Activated CD4-positive, alpha-beta T cell treated with anti-CD3 and anti-CD28 coated beads for 36 hours (primary cell): Measurements from ENCODE around the gene WDR33. TPM values are rescaled to one million over a fixed set of nuclear protein-coding genes. Genes with fewer than 3 reads are reported as not detected.

Source experiments
- ATAC-seq: fragments of 200-7000 bp; cut with Tn5 transposase; one replicate; pipeline ENCODE4 v1.10.0; 2021; ENCODE audit warnings: mild to moderate bottlenecking, moderate library complexity
- CTCF ChIA-PET: fragments of 350-600 bp; sonication (Branson Sonifier 250); formaldehyde crosslinking; loops from one replicate; lab custom pipeline; 2021; ENCODE audit warnings: antibody characterized with exemption; lab: Charles Lee
- POLR2A ChIA-PET: fragments of 350-600 bp; sonication (Branson Sonifier 250); formaldehyde crosslinking; loops from one replicate; lab custom pipeline; 2021; ENCODE audit warnings: antibody characterized with exemption, inconsistent platforms; lab: Charles Lee
- DNase-seq: peaks from one replicate; pipeline ENCODE4 v3.0.0-alpha.2; 2020
- H3K27ac Mint-ChIP-seq: one replicate; pipeline ENCODE4 v1.8.0; 2021; ENCODE audit warnings: mixed read lengths
- H3K27me3 Mint-ChIP-seq: one replicate; pipeline ENCODE4 v1.8.0; 2021; ENCODE audit warnings: mixed read lengths
- H3K36me3 Mint-ChIP-seq: one replicate; pipeline ENCODE4 v1.8.0; 2021; ENCODE audit warnings: low read depth, mixed read lengths
- H3K4me1 Mint-ChIP-seq: one replicate; pipeline ENCODE4 v1.8.0; 2021; ENCODE audit warnings: mixed read lengths
- H3K4me3 Mint-ChIP-seq: one replicate; pipeline ENCODE4 v1.8.0; 2021; ENCODE audit warnings: mild to moderate bottlenecking, moderate library complexity, mixed read lengths
- H3K9me3 Mint-ChIP-seq: one replicate; pipeline ENCODE4 v1.8.0; 2021; ENCODE audit warnings: low read depth, mixed read lengths
- intact Hi-C, 2 experiments: fragments of 100-400 bp; cut with DNase I in 1 of 2; cut with micrococcal nuclease in 1 of 2; formaldehyde crosslinking; loops; one replicate each; pipeline versions ENCODE4 v1.14.2 to v1.15.1; 2022 to 2024; cut with DNase I, micrococcal nuclease
- total RNA-seq, 2 experiments: library from RNA; stranded (reverse); gene quantifications; one replicate each; pipeline ENCODE4 v1.2.3, GENCODE V29; 2021

Gene WDR33
- total RNA-seq, 2 experiments from 2014 or later: 58.6 to 76.3 TPM

DNA sequence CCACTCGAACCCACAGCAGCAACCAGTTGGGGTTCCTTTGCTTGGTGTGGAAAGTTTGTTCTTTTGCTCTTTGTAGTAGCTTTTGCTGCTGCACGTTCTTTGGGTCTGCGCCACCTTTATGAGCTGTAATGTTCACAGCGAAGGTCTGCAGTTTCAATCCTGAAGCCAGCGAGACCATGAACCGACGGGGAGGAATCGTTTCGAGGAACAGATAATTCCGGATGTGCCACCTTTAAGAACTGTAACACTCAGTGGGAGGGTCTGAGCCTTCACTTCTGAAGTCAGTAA, 150.7 kb downstream of the WDR33 start:
- ATAC-seq (no peak), DNase-seq (no peak)
- Mint-ChIP-seq H3K27ac (no peak overlapping the region), H3K4me1 (no peaks in the 10 kb centered on the region), H3K4me3 (no peak overlapping the region), H3K27me3 (peaks cover 21% of the 10 kb centered on the region), H3K36me3 (no peaks in the 10 kb centered on the region), H3K9me3 (no peaks in the 10 kb centered on the region)
- POLR2A ChIA-PET: interaction anchor here (1.2 kb wide), 1 partner anchor 16 kb away, joined by 6 read pairs; no protein-coding TSS in a partner anchor
- intact Hi-C loops: no loop called here
- CTCF ChIA-PET: interaction anchor here (1.3 kb wide), 1 partner anchor 10 kb away, joined by 5 read pairs; no protein-coding TSS in a partner anchor

GRCh38 chr2:127659408-127660290, 151.3 kb downstream of the WDR33 start:
- intact Hi-C loops: no loop called here
- ATAC-seq (no peak), DNase-seq (no peak)
- Mint-ChIP-seq H3K36me3 (no peaks in the 10 kb centered on the region), H3K27ac (no peak overlapping the region), H3K4me1 (no peaks in the 10 kb centered on the region), H3K9me3 (no peaks in the 10 kb centered on the region), H3K27me3 (peaks cover 15% of the 10 kb centered on the region), H3K4me3 (no peak overlapping the region)
- ChIA-PET POLR2A (interaction anchor here (0.6 to 1.2 kb wide), 2 partner anchors 16 to 92 kb away, joined by 3 to 6 read pairs; no protein-coding TSS in a partner anchor), CTCF (interaction anchor here (1.3 kb wide), 1 partner anchor 10 kb away, joined by 5 read pairs; no protein-coding TSS in a partner anchor)

DNA sequence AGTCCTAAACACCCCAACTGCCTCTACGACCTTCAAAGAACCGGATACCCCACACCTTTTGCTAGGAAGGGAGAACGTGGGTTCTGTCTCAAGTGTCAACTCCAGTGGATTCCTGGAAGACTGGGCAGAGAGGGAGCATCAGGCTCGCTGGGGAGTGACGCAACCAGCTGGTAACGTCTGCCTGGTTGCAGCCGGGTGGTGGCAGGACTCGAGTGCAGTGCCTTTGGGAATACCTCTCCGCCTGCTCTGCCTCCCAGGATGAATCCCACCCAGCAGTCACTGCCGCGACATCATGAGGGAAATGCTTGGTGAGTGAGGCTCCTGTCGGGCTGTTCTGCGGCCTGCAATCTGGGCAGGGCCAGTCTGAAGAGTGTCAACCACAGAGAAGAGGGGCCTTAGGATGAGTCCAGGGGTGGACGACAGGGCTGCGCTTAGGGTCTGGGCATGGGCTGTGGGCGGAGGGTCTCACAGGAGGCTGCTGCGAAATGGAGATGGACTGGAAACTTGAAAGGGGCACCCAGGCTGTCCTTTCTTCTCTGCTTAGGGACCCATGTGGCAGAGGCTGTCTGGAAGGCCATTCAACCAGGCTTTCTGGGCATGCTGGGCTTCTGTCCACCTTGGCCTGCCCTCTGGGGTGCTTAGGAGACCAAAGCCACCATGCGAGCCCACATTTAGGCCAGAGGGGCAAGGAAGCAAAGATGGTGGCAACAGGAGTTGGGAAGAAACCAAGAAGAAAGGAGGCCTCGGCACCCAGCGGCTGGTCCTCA, 152.1 kb downstream of the WDR33 start:
- intact Hi-C loops: no loop called here
- no peaks in the 10 kb centered on the region for H3K9me3 Mint-ChIP-seq
- DNase-seq (no peak), ATAC-seq (no peak)
- POLR2A ChIA-PET: no interaction called here
- H3K4me1 Mint-ChIP-seq: no peaks in the 10 kb centered on the region
- CTCF ChIA-PET: interaction anchor here (1.1 to 2.6 kb wide), 2 partner anchors 28 to 68 kb away, joined by 3 to 10 read pairs; no protein-coding TSS in a partner anchor
- H3K27me3 Mint-ChIP-seq: peaks cover 15% of the 10 kb centered on the region
- H3K36me3 Mint-ChIP-seq: no peaks in the 10 kb centered on the region
- H3K4me3 Mint-ChIP-seq: no peak overlapping the region
- H3K27ac Mint-ChIP-seq: no peak overlapping the region

DNA sequence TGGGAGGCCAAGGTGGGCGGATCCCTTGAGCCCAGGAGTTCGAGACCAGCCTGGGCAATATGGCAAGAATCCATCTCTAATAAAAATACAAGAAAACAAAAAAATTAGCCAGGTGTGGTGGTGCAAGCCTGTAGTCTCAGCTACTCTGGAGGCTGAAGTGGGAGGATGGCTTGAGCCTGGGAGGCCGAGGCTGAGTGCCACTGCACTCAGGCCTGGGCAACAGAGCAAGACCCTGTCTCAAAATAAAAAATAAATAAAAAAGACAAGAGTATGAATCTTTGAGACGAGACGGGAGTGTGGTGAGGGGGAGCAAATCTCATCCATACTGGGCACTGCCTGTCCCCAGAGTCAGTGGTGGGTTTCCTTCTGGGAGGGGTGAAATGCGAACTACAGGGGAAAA, 152.8 kb downstream of the WDR33 start:
- intact Hi-C loops: no loop called here
- no peak for DNase-seq
- no peaks in the 10 kb centered on the region for H3K36me3 Mint-ChIP-seq
- H3K4me3 Mint-ChIP-seq: no peak overlapping the region
- no peaks in the 10 kb centered on the region for H3K4me1 Mint-ChIP-seq
- no peaks in the 10 kb centered on the region for H3K9me3 Mint-ChIP-seq
- no peak overlapping the region for H3K27ac Mint-ChIP-seq
- ATAC-seq: no peak
- H3K27me3 Mint-ChIP-seq: peaks cover 8% of the 10 kb centered on the region
- POLR2A ChIA-PET: no interaction called here
- CTCF ChIA-PET: interaction anchor here (1.1 to 2.6 kb wide), 2 partner anchors 29 to 67 kb away, joined by 3 to 10 read pairs; no protein-coding TSS in a partner anchor

GRCh38 chr2:127657232-127657595, 153.8 kb downstream of the WDR33 start:
- Mint-ChIP-seq H3K27ac (no peak overlapping the region), H3K4me3 (no peak overlapping the region), H3K36me3 (no peaks in the 10 kb centered on the region), H3K9me3 (no peaks in the 10 kb centered on the region), H3K27me3 (peaks cover 6% of the 10 kb centered on the region), H3K4me1 (no peaks in the 10 kb centered on the region)
- DNase-seq (no peak), ATAC-seq (no peak)
- ChIA-PET CTCF (interaction anchor here (2.6 kb wide), 1 partner anchor 66 kb away, joined by 10 read pairs; no protein-coding TSS in a partner anchor), POLR2A (no interaction called here)
- intact Hi-C loops: no loop called here

DNA sequence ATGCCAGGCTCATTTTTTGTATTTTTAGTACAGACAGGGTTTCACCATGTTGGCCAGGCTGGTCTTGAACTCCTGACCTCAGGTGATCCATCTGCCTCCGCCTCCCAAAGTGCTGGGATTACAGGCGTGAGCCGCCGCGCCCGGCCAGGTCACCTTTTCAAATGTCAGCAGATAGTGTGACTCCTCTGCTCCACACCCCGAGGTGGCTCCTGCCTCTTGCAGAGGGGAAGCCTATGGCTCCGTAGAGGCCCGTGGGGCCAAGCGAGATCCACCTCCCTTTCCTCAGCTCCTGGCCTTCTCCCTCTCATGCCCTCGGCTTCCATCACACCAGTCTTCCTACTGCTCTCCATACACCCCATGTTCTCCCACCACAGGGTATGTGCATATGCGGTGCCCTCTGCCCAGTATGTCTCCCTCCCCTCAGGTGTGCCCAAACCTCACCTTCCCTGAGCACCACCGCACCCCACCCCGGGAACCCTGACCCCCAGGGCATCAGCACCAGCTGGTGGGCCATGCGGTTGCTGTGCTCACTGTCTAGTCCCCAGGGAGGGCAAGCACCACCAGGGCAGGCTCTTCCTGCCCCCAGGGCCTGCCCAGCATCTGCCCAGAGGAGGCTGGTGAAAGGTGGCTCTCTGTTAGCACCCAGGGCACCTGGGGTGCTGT, 154.3 kb downstream of the WDR33 start:
- Mint-ChIP-seq H3K4me1 (no peaks in the 10 kb centered on the region), H3K27ac (no peak overlapping the region), H3K27me3 (peaks cover 6% of the 10 kb centered on the region), H3K4me3 (no peak overlapping the region), H3K9me3 (no peaks in the 10 kb centered on the region), H3K36me3 (no peaks in the 10 kb centered on the region)
- intact Hi-C loops: no loop called here
- no peak for ATAC-seq
- DNase-seq: no peak
- POLR2A ChIA-PET: interaction anchor here (0.7 kb wide), 1 partner anchor 348 kb away, joined by 5 read pairs; no protein-coding TSS in a partner anchor
- CTCF ChIA-PET: interaction anchor here (2.6 kb wide), 1 partner anchor 65 kb away, joined by 10 read pairs; no protein-coding TSS in a partner anchor

DNA sequence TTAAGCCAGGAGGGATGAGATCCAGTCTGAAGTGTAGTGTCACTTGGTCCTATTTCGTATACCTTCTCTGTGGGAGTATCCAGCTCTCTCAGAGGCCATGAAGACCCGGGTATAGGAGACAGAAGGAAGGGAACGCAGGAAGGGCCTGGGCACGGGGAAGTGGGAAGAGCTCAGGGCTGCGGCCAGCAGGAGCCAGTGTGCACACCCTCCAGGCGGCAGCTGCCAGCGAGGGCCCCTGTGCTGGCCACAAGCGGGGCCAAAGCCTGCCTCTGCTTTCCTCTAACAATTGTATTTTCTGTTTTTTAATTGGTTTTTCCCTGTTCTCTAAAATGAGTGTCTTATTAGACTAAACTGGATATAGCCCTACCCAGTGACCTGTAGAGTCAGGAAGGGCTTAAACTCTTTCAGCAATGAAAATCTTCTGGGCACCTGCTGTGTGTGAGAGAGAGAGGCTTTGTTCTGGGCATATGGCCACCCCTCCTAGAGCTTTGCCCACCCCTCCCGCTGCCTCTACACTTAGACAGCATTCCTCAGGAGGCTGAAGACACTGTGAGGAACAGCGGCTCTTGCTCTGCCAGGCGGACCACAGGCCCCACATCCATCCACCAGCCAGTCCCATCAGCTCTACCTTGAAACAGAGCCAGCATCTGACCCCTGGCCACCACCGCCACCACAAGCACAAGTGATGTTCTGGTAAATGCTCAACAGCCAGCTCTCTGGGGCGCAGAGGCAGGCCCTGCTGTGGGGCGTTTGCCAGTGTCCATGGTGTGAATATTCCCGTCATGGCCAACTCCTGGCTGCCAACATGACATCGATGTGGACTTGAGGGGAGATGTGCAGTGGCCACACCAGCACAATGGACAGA, 155.5 kb downstream of the WDR33 start:
- peaks cover 2% of the 10 kb centered on the region for H3K27me3 Mint-ChIP-seq
- POLR2A ChIA-PET: no interaction called here
- H3K36me3 Mint-ChIP-seq: no peaks in the 10 kb centered on the region

DNA sequence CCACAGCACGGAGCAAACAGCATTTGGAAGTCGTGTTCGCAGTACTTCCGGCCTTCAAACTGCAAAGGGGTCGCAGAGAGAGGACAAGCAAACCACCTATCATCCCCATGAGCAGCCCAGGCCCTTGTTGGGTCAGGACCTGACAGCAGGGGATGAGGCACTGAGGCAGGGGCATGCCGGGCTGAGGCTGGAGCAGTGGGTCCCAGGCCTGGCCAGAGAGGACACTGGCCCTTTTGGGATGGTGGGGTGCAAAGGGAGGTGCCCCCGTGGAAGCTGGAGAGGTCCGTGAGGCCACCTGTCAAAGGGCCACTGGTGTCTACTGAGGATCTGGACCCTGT, 156.2 kb downstream of the WDR33 start:
- no peak for ATAC-seq
- intact Hi-C loops: loop anchor here in 1 of 2 experiments (5.0 kb wide), 1 partner anchor 178 kb away; no protein-coding TSS in a partner anchor
- ChIA-PET CTCF (interaction anchor here (8.5 kb wide), 1 partner anchor 64 kb away, joined by 145 read pairs; no protein-coding TSS in a partner anchor), POLR2A (no interaction called here)
- no peaks in the 10 kb centered on the region for H3K9me3 Mint-ChIP-seq
- no peak overlapping the region for H3K4me3 Mint-ChIP-seq
- no peak for DNase-seq
- H3K36me3 Mint-ChIP-seq: no peaks in the 10 kb centered on the region
- H3K27me3 Mint-ChIP-seq: no peaks in the 10 kb centered on the region
- no peak overlapping the region for H3K27ac Mint-ChIP-seq
- H3K4me1 Mint-ChIP-seq: no peaks in the 10 kb centered on the region

More for the DNA sequence above, 155.5 kb downstream of the WDR33 start:
- Mint-ChIP-seq H3K27ac (no peak overlapping the region), H3K9me3 (no peaks in the 10 kb centered on the region), H3K4me1 (no peaks in the 10 kb centered on the region), H3K4me3 (no peak overlapping the region)
- CTCF ChIA-PET: interaction anchor here (8.5 kb wide), 1 partner anchor 64 kb away, joined by 145 read pairs; no protein-coding TSS in a partner anchor
- no peak for DNase-seq
- intact Hi-C loops: no loop called here
- no peak for ATAC-seq

- CTCF ChIA-PET: interaction anchor here (0.5 to 8.5 kb wide), 5 partner anchors 10 to 528 kb away, joined by 3 to 145 read pairs (median 6); no protein-coding TSS in a partner anchor
- DNase-seq (no peak), ATAC-seq (no peak)
- H3K4me1 Mint-ChIP-seq: peaks cover 3% of the 10 kb centered on the region
- H3K36me3 Mint-ChIP-seq: no peaks in the 10 kb centered on the region
- H3K4me3 Mint-ChIP-seq: no peak overlapping the region
- H3K27me3 Mint-ChIP-seq: no peaks in the 10 kb centered on the region
- POLR2A ChIA-PET: no interaction called here
- H3K27ac Mint-ChIP-seq: no peak overlapping the region
- H3K9me3 Mint-ChIP-seq: no peaks in the 10 kb centered on the region
- intact Hi-C loops: loop anchor here in 1 of 2 experiments (5.0 kb wide), 1 partner anchor 177 kb away; no protein-coding TSS in a partner anchor
These were observed 156.7 kb downstream of the WDR33 start for GRCh38 chr2:127654084-127654837.
